H1 (cell line): ENCODE measurements around the gene TFAP2D. TPM values are rescaled to one million over a fixed set of nuclear protein-coding genes. Genes with fewer than 3 reads are reported as not detected.
A peak's percentile ranks its signal among the peaks of the same experiment; 100 is the strongest.

ENCODE experiments used
- CTCF ChIA-PET: fragments of 300-600 bp; sonication (Branson Sonifier 250); formaldehyde crosslinking; loops from one replicate; lab custom pipeline; 2021; ENCODE audit not compliant: partially characterized antibody; lab: Charles Lee
- POLR2A ChIA-PET: fragments of 300-600 bp; sonication (Branson Sonifier 250); formaldehyde crosslinking; loops from one replicate; lab custom pipeline; 2021; ENCODE audit warnings: inconsistent platforms; ENCODE audit not compliant: partially characterized antibody; lab: Charles Lee
- DNase-seq, 2 experiments: peaks; one replicate each; pipeline versions ENCODE4 v3.0.0 to v3.0.0-alpha.2; 2010 to 2022; ENCODE audit warnings: low spot score in 2 of 2, low read depth in 1 of 2, mixed read lengths in 1 of 2
- FAIRE-seq: peaks from 2 replicates; lab custom pipeline; 2011; peaks lifted over from hg19 to GRCh38; lab: Jason Lieb, UNC
- H2AFZ ChIP-seq: 2 replicates; pipeline ENCODE4 v1.8.1; 2012; ENCODE audit warnings: low read length, inconsistent platforms
- H2AK5ac ChIP-seq: 2 replicates; pipeline ENCODE4 v1.6.1; 2013; ENCODE audit warnings: low read depth, low read length
- H2BK120ac ChIP-seq: replicated peaks from 2 replicates; pipeline ENCODE3; 2013; ENCODE audit warnings: low read depth, low read length, inconsistent platforms
- H2BK12ac ChIP-seq: 2 replicates; pipeline ENCODE4 v1.6.1; 2013; ENCODE audit warnings: low read depth, low read length
- H2BK15ac ChIP-seq: 2 replicates; pipeline ENCODE4 v1.6.1; 2013; ENCODE audit warnings: low read length
- H2BK20ac ChIP-seq: 2 replicates; pipeline ENCODE4 v1.6.1; 2013; ENCODE audit warnings: low read length
- H2BK5ac ChIP-seq: 2 replicates; pipeline ENCODE4 v1.6.1; 2013; ENCODE audit warnings: low read depth, low read length
- H3K14ac ChIP-seq: 2 replicates; pipeline ENCODE4 v1.6.1; 2013; ENCODE audit warnings: inconsistent platforms; ENCODE audit not compliant: insufficient read length
- H3K18ac ChIP-seq: 2 replicates; pipeline ENCODE4 v1.6.1; 2013; ENCODE audit warnings: low read length; ENCODE audit errors: extremely low read depth
- H3K23ac ChIP-seq: 2 replicates; pipeline ENCODE4 v1.6.1; 2013; ENCODE audit warnings: inconsistent platforms; ENCODE audit not compliant: insufficient read length
- H3K23me2 ChIP-seq: 2 replicates; pipeline ENCODE4 v1.6.1; 2013; ENCODE audit warnings: low read depth, low read length
- H3K27ac ChIP-seq: 2 replicates; pipeline ENCODE4 v1.6.1; 2011; ENCODE audit warnings: low read depth, low read length, inconsistent platforms
- H3K27me3 ChIP-seq, 4 experiments: replicated peaks in 1 of 4; 1 replicate in 1 of 4; 2 replicates in 3 of 4; pipeline versions ENCODE4 v1.6.1 to v1.8.1; 2011 to 2013; ENCODE audit warnings: low read length in 3 of 4, mild to moderate bottlenecking in 3 of 4, inconsistent platforms in 2 of 4, mixed read lengths in 2 of 4, moderate library complexity in 1 of 4; ENCODE audit not compliant: control insufficient read depth in 3 of 4, insufficient read depth in 3 of 4; ENCODE audit errors: extremely low read depth in 1 of 4
- H3K36me3 ChIP-seq, 4 experiments: 2 replicates each; pipeline versions ENCODE4 v1.6.1 to v1.8.1; 2011 to 2013; ENCODE audit warnings: mild to moderate bottlenecking in 4 of 4, low read length in 3 of 4, moderate library complexity in 2 of 4, control low read depth in 1 of 4, inconsistent platforms in 1 of 4; ENCODE audit not compliant: insufficient read depth in 4 of 4, control insufficient read depth in 2 of 4
- H3K4ac ChIP-seq: replicated peaks from 2 replicates; pipeline ENCODE3; 2013; ENCODE audit warnings: low read length, low read depth, mixed read lengths, inconsistent platforms; ENCODE audit not compliant: insufficient read length
- H3K4me1 ChIP-seq, 4 experiments: replicated peaks in 1 of 4; 1 replicate in 1 of 4; 2 replicates in 3 of 4; pipeline versions ENCODE4 v1.6.1 to v1.8.1; 2011 to 2013; ENCODE audit warnings: low read length in 3 of 4, inconsistent platforms in 2 of 4, mixed read lengths in 1 of 4; ENCODE audit not compliant: insufficient read depth in 4 of 4, control insufficient read depth in 3 of 4
- H3K4me2 ChIP-seq, 2 experiments: 2 replicates each; pipeline versions ENCODE4 v1.6.1 to v1.8.1; 2011 to 2013; ENCODE audit warnings: low read depth in 2 of 2, low read length in 2 of 2, control low read depth in 1 of 2, inconsistent platforms in 1 of 2, mild to moderate bottlenecking in 1 of 2; ENCODE audit not compliant: insufficient read depth in 1 of 2
- H3K4me3 ChIP-seq, 4 experiments: fragments of 200-600, 300-600 bp in 1 of 4; sonication (generic), shearing (Covaris generic), sonication (Bioruptor Twin) in 1 of 4; 2 replicates each; pipeline versions ENCODE4 v1.5.1 to v1.8.1; 2011 to 2016; ENCODE audit warnings: low read length in 4 of 4, low read depth in 3 of 4, control low read depth in 2 of 4, inconsistent platforms in 2 of 4, mild to moderate bottlenecking in 2 of 4, mixed read lengths in 1 of 4, moderate library complexity in 1 of 4; ENCODE audit not compliant: insufficient read depth in 2 of 4; ENCODE audit errors: extremely low read depth in 1 of 4
- H3K56ac ChIP-seq: replicated peaks from 2 replicates; pipeline ENCODE3; 2013; ENCODE audit warnings: low read depth, mild to moderate bottlenecking, mixed read lengths, low read length, inconsistent platforms; ENCODE audit not compliant: insufficient read length
- H3K79me1 ChIP-seq: 2 replicates; pipeline ENCODE4 v1.6.1; 2013; ENCODE audit warnings: low read depth, low read length, control low read depth
- H3K79me2 ChIP-seq, 2 experiments: 2 replicates each; pipeline versions ENCODE4 v1.6.1 to v1.8.1; 2012 to 2013; ENCODE audit warnings: low read length in 2 of 2, mild to moderate bottlenecking in 2 of 2, inconsistent platforms in 1 of 2; ENCODE audit not compliant: insufficient read depth in 2 of 2, control insufficient read depth in 1 of 2
- H3K9ac ChIP-seq, 4 experiments: replicated peaks in 1 of 4; 1 replicate in 1 of 4; 2 replicates in 3 of 4; pipeline versions ENCODE4 v1.6.1 to v1.8.1; 2011 to 2013; ENCODE audit warnings: low read depth in 3 of 4, low read length in 3 of 4, control low read depth in 2 of 4, mild to moderate bottlenecking in 2 of 4, moderate library complexity in 2 of 4, inconsistent platforms in 1 of 4; ENCODE audit errors: extremely low read depth in 1 of 4
- H3K9me3 ChIP-seq, 2 experiments: 2 replicates each; pipeline versions ENCODE4 v1.6.1 to v1.8.1; 2012 to 2013; ENCODE audit warnings: mild to moderate bottlenecking in 2 of 2, moderate library complexity in 2 of 2, control low read depth in 1 of 2, inconsistent platforms in 1 of 2, low read depth in 1 of 2, low read length in 1 of 2, mixed read lengths in 1 of 2; ENCODE audit not compliant: insufficient read depth in 2 of 2
- H4K20me1 ChIP-seq, 2 experiments: replicated peaks in 1 of 2; 2 replicates each; pipeline versions ENCODE3 to v1.8.1; 2011 to 2013; ENCODE audit warnings: inconsistent platforms in 2 of 2, low read length in 2 of 2, mild to moderate bottlenecking in 1 of 2; ENCODE audit not compliant: insufficient read depth in 2 of 2, control insufficient read depth in 1 of 2
- H4K5ac ChIP-seq: 2 replicates; pipeline ENCODE4 v1.6.1; 2013; ENCODE audit warnings: low read length, low read depth, mixed read lengths, inconsistent platforms; ENCODE audit not compliant: insufficient read length
- H4K8ac ChIP-seq: 2 replicates; pipeline ENCODE4 v1.8.0; 2013; ENCODE audit warnings: mild to moderate bottlenecking, moderate library complexity, low read length, inconsistent platforms; ENCODE audit not compliant: insufficient read depth; ENCODE audit errors: extremely low read depth
- H4K91ac ChIP-seq: replicated peaks from 2 replicates; pipeline ENCODE3; 2013; ENCODE audit warnings: low read length, mixed read lengths, inconsistent platforms; ENCODE audit not compliant: insufficient read length
- BACH1 ChIP-seq: IDR thresholded peaks from 2 replicates; pipeline ENCODE4 v1.6.1; 2012; ENCODE audit warnings: low read length, improper control_type of control experiment
- BCL11A ChIP-seq, 2 experiments: IDR thresholded peaks; one replicate each; pipeline ENCODE4 v1.6.1; 2011; ENCODE audit warnings: low read depth in 2 of 2, low read length in 2 of 2, mild to moderate bottlenecking in 2 of 2
- CTCF ChIP-seq, 3 experiments: IDR thresholded peaks; 1 replicate in 2 of 3; 2 replicates in 1 of 3; pipeline versions ENCODE4 v1.5.1 to v1.6.1; 2011; ENCODE audit warnings: low read length in 3 of 3, mild to moderate bottlenecking in 3 of 3, inconsistent platforms in 2 of 3, low read depth in 1 of 3, moderate library complexity in 1 of 3; ENCODE audit not compliant: insufficient read depth in 1 of 3; ENCODE audit errors: control extremely low read depth in 1 of 3
- E2F6 ChIP-seq: IDR thresholded peaks from 2 replicates; pipeline ENCODE4 v1.6.1; 2012; ENCODE audit warnings: inconsistent platforms
- EGR1 ChIP-seq: IDR thresholded peaks from 2 replicates; pipeline ENCODE4 v1.6.1; 2011; ENCODE audit warnings: low read depth, low read length, borderline replicate concordance
- EZH2 ChIP-seq: fragments of 200-600 bp; sonication (generic); IDR thresholded peaks from 2 replicates; pipeline ENCODE4 v1.7.1; 2012; ENCODE audit warnings: low read depth, mild to moderate bottlenecking, moderate library complexity, low read length, inconsistent platforms; ENCODE audit not compliant: severe bottlenecking
- POLR2A ChIP-seq, 2 experiments: IDR thresholded peaks; 1 replicate in 1 of 2; 2 replicates in 1 of 2; pipeline ENCODE4 v1.6.1; 2011; ENCODE audit warnings: low read depth in 2 of 2, low read length in 2 of 2, mild to moderate bottlenecking in 2 of 2; ENCODE audit errors: control extremely low read depth in 1 of 2
- RNF2 ChIP-seq: fragments of 200-900, 300-1000 bp; sonication (generic); IDR thresholded peaks from 2 replicates; pipeline ENCODE4 v1.7.1; 2016; ENCODE audit warnings: borderline replicate concordance, low read depth, mild to moderate bottlenecking, antibody characterized with exemption, low read length; ENCODE audit not compliant: poor library complexity, severe bottlenecking; ENCODE audit errors: missing control alignments
- WGBS, 2 experiments: shearing (Covaris generic) in 1 of 2; methylation state at CpG; one replicate each; pipeline versions ENCODE4 v1.1.6 to v1.1.7; 2013 to 2015; ENCODE audit warnings: low lambda C conversion rate in 2 of 2, mixed read lengths in 2 of 2, inconsistent platforms in 1 of 2, low coverage in 1 of 2, missing lambda C conversion rate in 1 of 2; ENCODE audit not compliant: insufficient replicate concordance in 2 of 2, insufficient coverage in 1 of 2, insufficient read length in 1 of 2; ENCODE audit errors: extremely low coverage in 1 of 2, missing lambda C conversion rate in 1 of 2; 5-methylcytosine and 5-hydroxymethylcytosine counted together
- polyA plus RNA-seq, 7 experiments: library from polyadenylated mRNA; depleted of rRNA in 3 of 7; stranded (reverse) in 5 of 7; unstranded in 2 of 7; fragments of >200 nt in 5 of 7; fragments of 200-250 nt in 2 of 7; gene quantifications; 1 replicate in 5 of 7; 2 replicates in 1 of 7; 4 replicates in 1 of 7; pipeline versions ENCODE4 v1.2.1 to v1.2.3, GENCODE V29; 2011 to 2013; ENCODE audit warnings: missing spikeins in 2 of 7, mixed read lengths in 2 of 7
- total RNA-seq: library from RNA; stranded (reverse); fragmentation: NEBNext Ultra II Directional; extraction: Animal tissue kit (Norgen Biotek cat#: 25700); gene quantifications from 2 replicates; pipeline ENCODE4 v1.2.1, GENCODE V29; 2021

The TFAP2D gene
- total and polyA plus RNA-seq, 2 of the 8 experiments (the other 6 are each of a cell fraction or from before 2014, with no cell fraction given), result not detected

DNA sequence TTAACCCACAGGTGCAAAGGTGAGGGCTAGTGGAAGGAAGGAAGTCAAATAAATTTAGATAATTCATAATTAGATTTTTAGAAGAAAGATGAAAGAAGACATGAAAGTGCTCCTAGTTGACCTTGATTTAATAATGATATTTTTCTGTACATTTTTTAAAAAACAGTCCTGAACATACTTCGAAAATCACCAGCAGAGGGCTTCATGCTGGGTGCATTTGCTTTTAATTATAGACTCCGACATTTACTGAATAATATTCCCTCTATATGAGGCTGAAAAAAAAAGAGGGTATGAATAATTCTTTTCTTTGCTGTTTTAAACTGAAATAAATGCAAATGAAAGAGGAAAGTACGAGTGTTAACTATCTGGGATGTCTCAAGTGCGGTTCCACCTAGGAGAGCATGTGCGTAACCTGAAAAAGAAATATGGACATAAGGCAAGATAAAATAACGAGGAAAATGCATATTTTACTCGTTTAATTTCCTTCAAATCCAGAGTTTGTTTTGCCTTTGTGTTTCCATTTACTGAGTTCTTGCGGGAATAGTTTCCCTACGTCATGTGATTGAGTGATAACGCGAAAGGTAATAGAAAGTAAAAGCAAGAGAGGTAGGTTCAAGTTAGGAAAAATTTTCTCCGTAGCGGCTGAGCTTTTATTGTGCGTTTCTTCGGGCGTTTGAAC, 102.2 kb downstream of the TFAP2D start:
- H3K4ac ChIP-seq, result no peak overlapping the region
- no peak overlapping the region for H4K5ac ChIP-seq
- no peak overlapping the region for H2AK5ac ChIP-seq
- H2BK20ac ChIP-seq, result no peak overlapping the region
- H3K4me2 ChIP-seq, result peak overlapping the region; percentile 18 to 74; a peak in 3 of 4 replicates
- peaks cover 31 to 54% (median 41%) of the 10 kb centered on the region in 4 experiments for H3K27me3 ChIP-seq
- no peak overlapping the region for H2BK12ac ChIP-seq
- no peaks in the 10 kb centered on the region for H3K79me2 ChIP-seq
- no peak overlapping the region for H3K9ac ChIP-seq
- H3K9me3 ChIP-seq, result peaks cover 0 to under 1% of the 10 kb centered on the region in 2 experiments; a peak in 1 of 4 replicates
- CTCF ChIA-PET, result interaction anchor here (0.9 to 2.9 kb wide), 5 partner anchors 25 to 1206 kb away, joined by 3 to 11 read pairs (median 5); no protein-coding TSS in a partner anchor
- no peak overlapping the region for H2BK5ac ChIP-seq
- 0 out of 2 replicates have a peak overlapping the region, but pooled peaks have one; percentile 34 for H2AFZ ChIP-seq
- no peak overlapping the region for H3K14ac ChIP-seq
- peaks cover 0 to 3% (median 0%) of the 10 kb centered on the region in 4 experiments; a peak in 1 of 8 replicates for H3K36me3 ChIP-seq
- peaks cover 0 to 2% of the 10 kb centered on the region in 2 experiments for H4K20me1 ChIP-seq
- H3K4me3 ChIP-seq, result peak overlapping the region in 3 of 4 experiments; percentile 4 to 64 (median 10); a peak in 3 of 8 replicates
- H4K8ac ChIP-seq, result no peak overlapping the region
- H3K4me1 ChIP-seq, result peaks cover 0 to 8% (median 0%) of the 10 kb centered on the region in 4 experiments; a peak in 1 of 7 replicates
- H3K23ac ChIP-seq, result no peak overlapping the region
- FAIRE-seq (no peak), DNase-seq (no peak)
- no peak overlapping the region for H2BK15ac ChIP-seq
- H3K23me2 ChIP-seq, result peaks cover 3% of the 10 kb centered on the region; the same call in 1 of the 2 replicates
- H3K79me1 ChIP-seq, result no peaks in the 10 kb centered on the region
- WGBS, 2 experiments, result 25% methylated on average over 16 of the region's 16 CpGs; no CpG with 5 or more reads in 1 of the 2 experiments
- no peak overlapping the region for H2BK120ac ChIP-seq
- no peak overlapping the region for H3K18ac ChIP-seq
- H3K56ac ChIP-seq, result no peak overlapping the region
- H4K91ac ChIP-seq, result no peak overlapping the region
- no peak overlapping the region for H3K27ac ChIP-seq
- POLR2A ChIA-PET, result no interaction called here
- TF ChIP-seq BACH1 (no peak), POLR2A (IDR thresholded peaks at IDR 0.05; ENCODE audit: control extremely low read depth in 1 of 2, low read depth in 2 of 2, low read length in 2 of 2) (no peak), EGR1 (no peak), CTCF (IDR thresholded peaks at IDR 0.05; ENCODE audit: control extremely low read depth in 1 of 3, insufficient read depth in 1 of 3, low read depth in 1 of 3, low read length in 3 of 3) (no peak), E2F6 (no peak), BCL11A (IDR thresholded peaks at IDR 0.05; ENCODE audit: low read depth in 2 of 2, low read length in 2 of 2) (no peak), EZH2 (no peak), RNF2 (no peak)
